ENCODE results near the gene NAA16. TPM values are rescaled to one million over a fixed set of nuclear protein-coding genes. Genes with fewer than 3 reads are reported as not detected.

The NAA16 gene
- total RNA-seq, 1 experiment from 2014 or later = 26.7 TPM

DNA sequence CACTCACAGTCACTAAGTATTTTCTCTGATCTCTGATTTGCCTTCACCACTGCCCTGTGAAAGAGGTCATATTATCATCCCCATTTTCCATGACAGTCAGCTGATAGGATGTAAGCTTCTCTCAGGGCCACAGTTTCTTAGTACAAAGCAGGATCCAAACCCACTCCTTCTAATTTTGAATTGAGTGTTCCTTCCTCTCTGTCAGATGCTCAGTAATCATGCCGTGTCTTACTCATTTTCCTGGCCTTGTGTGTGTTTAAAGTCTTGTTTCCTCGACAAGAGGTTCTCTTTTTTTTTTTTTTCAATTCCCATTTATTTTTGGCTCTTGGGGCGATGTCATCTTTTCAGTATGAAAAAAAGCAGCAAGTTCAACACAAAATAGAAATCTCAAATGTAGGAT, 72.3 kb downstream of the NAA16 start:
- H3K36me3 ChIP-seq (ENCODE audit: insufficient read depth, low read length) = no peaks in the 10 kb centered on the region
- H3K27me3 ChIP-seq (ENCODE audit: low read length) = no peaks in the 10 kb centered on the region
- no peak overlapping the region for H3K9ac ChIP-seq (ENCODE audit: low read length)
- H4K20me1 ChIP-seq (ENCODE audit: insufficient read depth, low read depth, low read length) = no peaks in the 10 kb centered on the region
- H3K9me2 ChIP-seq (replicated peaks; ENCODE audit: insufficient read depth, low read length) = no peaks in the 10 kb centered on the region
- no peaks in the 10 kb centered on the region for H3K79me2 ChIP-seq (ENCODE audit: low read length)
- H3K27ac ChIP-seq (ENCODE audit: low read length) = no peak overlapping the region
- no peak overlapping the region for H2AFZ ChIP-seq (ENCODE audit: low read length)
- DNase-seq = no peak
- H3K4me1 ChIP-seq (ENCODE audit: low read length) = peaks cover 8% of the 10 kb centered on the region
- no peak overlapping the region for H3K4me3 ChIP-seq (ENCODE audit: low read length)
- no peaks in the 10 kb centered on the region for H3K9me3 ChIP-seq (ENCODE audit: low read length)
- H3K4me2 ChIP-seq (ENCODE audit: low read depth, low read length, poor library complexity, severe bottlenecking) = no peak overlapping the region

DNA sequence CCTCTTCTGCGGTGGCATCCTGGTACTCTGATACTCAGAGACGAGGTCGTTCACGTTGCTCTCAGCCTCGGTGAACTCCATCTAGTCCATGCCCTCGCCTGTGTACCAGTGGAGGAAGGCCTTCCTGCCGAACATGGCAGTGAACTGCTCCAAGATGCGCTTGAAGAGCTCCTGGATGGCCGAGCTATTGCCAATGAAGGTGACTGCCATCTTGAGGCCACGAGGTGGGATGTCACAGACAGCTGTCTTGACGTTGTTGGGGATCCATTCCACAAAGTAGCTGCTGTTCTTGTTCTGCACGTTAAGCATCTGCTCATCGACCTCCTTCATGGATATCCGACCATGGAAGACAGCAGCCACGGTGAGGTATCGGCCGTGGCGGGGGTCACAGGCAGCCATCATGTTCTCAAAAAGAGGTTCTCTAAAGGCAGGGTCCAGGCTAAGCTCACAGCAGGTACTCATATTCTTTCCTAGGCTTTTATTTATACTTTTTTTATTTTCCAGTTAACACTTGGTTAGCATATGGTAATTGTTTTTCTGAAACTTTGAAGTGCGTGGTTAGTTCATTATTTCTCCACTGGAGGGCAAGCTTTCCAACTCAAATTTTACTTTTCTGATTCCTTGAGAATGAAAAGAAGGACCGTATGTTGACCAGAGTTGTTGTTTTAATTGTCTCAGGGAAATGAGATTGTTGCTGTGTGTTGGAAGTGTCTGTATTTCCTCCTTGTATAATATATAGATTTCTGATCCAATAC, 73.9 kb downstream of the NAA16 start:
- Histone ChIP-seq H3K36me3 (ENCODE audit: insufficient read depth, low read length) (no peaks in the 10 kb centered on the region), H3K79me2 (ENCODE audit: low read length) (no peaks in the 10 kb centered on the region), H3K9me3 (ENCODE audit: low read length) (no peaks in the 10 kb centered on the region), H3K4me1 (ENCODE audit: low read length) (peaks cover 8% of the 10 kb centered on the region), H4K20me1 (ENCODE audit: insufficient read depth, low read depth, low read length) (no peaks in the 10 kb centered on the region), H3K9ac (ENCODE audit: low read length) (no peak overlapping the region), H3K27me3 (ENCODE audit: low read length) (no peaks in the 10 kb centered on the region), H3K4me3 (ENCODE audit: low read length) (no peak overlapping the region), H3K27ac (ENCODE audit: low read length) (no peak overlapping the region), H3K4me2 (ENCODE audit: low read depth, low read length, poor library complexity, severe bottlenecking) (no peak overlapping the region), H3K9me2 (replicated peaks; ENCODE audit: insufficient read depth, low read length) (no peaks in the 10 kb centered on the region), H2AFZ (ENCODE audit: low read length) (no peak overlapping the region)
- DNase-seq = no peak

DNA sequence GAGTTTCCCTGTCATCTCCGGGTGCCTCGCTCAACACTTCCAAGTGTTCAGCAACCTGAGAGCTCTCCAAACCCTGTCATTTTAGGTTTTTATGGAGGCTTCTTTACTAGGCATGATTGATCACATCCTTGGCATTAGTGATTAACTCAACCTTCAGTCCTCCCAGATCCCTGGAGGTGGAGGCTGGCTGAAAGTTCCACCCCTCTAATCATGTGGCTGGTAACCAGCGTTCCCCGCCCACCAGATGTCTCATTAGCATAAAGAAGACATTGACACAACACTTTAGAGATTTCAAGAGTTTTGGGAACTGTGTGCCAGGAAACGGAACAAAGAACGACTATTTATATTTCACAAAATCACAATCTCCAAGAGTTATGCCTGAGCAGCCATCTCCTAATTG, 75.1 kb downstream of the NAA16 start:
- Histone ChIP-seq H3K27me3 (ENCODE audit: low read length) (no peaks in the 10 kb centered on the region), H3K9me2 (replicated peaks; ENCODE audit: insufficient read depth, low read length) (no peaks in the 10 kb centered on the region), H3K36me3 (ENCODE audit: insufficient read depth, low read length) (no peaks in the 10 kb centered on the region), H3K9ac (ENCODE audit: low read length) (no peak overlapping the region), H3K4me1 (ENCODE audit: low read length) (peaks cover 8% of the 10 kb centered on the region), H3K9me3 (ENCODE audit: low read length) (no peaks in the 10 kb centered on the region), H3K27ac (ENCODE audit: low read length) (no peak overlapping the region), H3K4me3 (ENCODE audit: low read length) (no peak overlapping the region), H2AFZ (ENCODE audit: low read length) (no peak overlapping the region), H3K79me2 (ENCODE audit: low read length) (no peaks in the 10 kb centered on the region), H3K4me2 (ENCODE audit: low read depth, low read length, poor library complexity, severe bottlenecking) (no peak overlapping the region), H4K20me1 (ENCODE audit: insufficient read depth, low read depth, low read length) (no peaks in the 10 kb centered on the region)
- no peak for DNase-seq

DNA sequence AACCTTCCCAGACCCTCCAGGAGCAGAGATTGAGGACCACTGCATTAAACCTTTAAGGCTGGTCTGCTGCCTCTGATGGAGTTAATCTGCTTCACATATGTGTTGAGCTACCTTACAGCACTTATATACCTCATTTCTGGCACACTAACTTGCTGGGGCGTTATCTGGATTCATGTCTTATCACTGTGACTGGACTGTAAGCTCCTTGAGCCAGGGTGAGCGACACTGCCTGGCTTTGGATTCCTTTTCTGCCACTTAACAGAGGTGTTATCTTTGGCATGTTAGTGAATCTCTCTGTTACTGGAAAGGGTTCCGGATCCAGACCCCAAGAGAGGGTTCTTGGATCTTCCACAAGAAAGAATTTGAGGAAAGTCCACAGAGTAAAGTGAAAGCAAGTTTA, 76.5 kb downstream of the NAA16 start:
- Histone ChIP-seq H2AFZ (ENCODE audit: low read length) (no peak overlapping the region), H3K36me3 (ENCODE audit: insufficient read depth, low read length) (no peaks in the 10 kb centered on the region), H3K4me2 (ENCODE audit: low read depth, low read length, poor library complexity, severe bottlenecking) (no peak overlapping the region), H3K27me3 (ENCODE audit: low read length) (no peaks in the 10 kb centered on the region), H3K9ac (ENCODE audit: low read length) (no peak overlapping the region), H4K20me1 (ENCODE audit: insufficient read depth, low read depth, low read length) (no peaks in the 10 kb centered on the region), H3K27ac (ENCODE audit: low read length) (no peak overlapping the region), H3K9me3 (ENCODE audit: low read length) (no peaks in the 10 kb centered on the region), H3K9me2 (replicated peaks; ENCODE audit: insufficient read depth, low read length) (no peaks in the 10 kb centered on the region), H3K4me1 (ENCODE audit: low read length) (peaks cover 1% of the 10 kb centered on the region; the same call in 1 of the 2 replicates), H3K4me3 (ENCODE audit: low read length) (no peak overlapping the region), H3K79me2 (ENCODE audit: low read length) (no peaks in the 10 kb centered on the region)
- no peak for DNase-seq

DNA sequence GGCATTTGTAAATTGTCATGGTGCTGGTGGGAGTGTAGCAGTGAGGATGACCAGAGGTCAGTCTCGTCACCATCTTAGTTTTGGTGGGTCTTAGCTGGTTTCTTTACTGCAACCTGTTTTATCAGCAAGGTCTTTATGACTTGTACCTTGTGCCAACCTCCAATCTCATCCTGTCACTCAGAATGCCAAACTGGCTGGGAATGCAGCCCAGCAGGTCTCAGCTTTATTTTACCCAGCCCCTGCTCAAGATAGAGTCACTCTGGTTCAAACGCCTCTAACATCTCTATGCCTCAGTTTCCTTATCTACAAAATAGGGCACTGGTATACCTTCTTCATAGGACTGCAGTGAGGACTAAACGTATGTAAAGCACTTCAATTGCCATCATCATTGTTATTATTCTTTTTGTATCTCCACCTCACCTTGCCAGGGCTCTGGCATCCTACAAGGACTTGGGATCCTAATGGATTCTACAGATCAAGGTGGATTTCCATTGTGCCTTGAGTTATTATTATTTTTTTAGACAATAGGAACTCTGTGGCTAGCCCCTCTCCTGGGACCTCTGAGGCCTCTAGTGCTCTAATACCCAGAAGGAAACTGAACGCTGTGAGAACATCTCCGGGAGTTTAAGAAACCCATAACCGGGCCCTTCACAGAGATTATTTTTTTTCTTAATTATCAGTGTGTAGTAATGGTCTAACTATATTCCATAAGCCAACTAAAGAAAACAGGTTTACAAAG, 77.2 kb downstream of the NAA16 start:
- no peak overlapping the region for H3K9ac ChIP-seq (ENCODE audit: low read length)
- DNase-seq = no peak

DNA sequence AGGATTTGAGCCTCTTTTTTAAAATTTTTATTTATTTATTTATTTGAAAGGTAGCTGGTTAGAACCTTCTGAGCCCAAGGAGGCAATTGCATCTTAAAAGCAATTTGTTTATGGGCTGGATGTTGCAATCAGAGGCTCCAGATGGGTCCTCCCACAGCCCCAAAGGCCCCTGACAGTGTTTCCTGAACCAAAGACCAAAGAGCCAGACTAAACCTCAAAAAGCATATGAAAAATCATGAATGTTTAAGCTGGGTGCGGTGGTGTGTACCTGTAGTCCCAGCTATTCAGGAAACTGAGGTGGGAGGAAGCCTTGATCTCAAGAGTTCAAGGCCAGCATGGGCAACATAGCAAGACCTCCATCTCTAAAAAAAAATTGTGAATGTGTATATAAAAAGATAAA, 78.5 kb downstream of the NAA16 start:
- Histone ChIP-seq H3K9ac (ENCODE audit: low read length) (no peak overlapping the region), H3K9me3 (ENCODE audit: low read length) (no peaks in the 10 kb centered on the region), H3K27me3 (ENCODE audit: low read length) (no peaks in the 10 kb centered on the region), H2AFZ (ENCODE audit: low read length) (no peak overlapping the region), H3K9me2 (replicated peaks; ENCODE audit: insufficient read depth, low read length) (no peaks in the 10 kb centered on the region), H3K27ac (ENCODE audit: low read length) (no peak overlapping the region), H3K4me3 (ENCODE audit: low read length) (no peak overlapping the region), H3K4me2 (ENCODE audit: low read depth, low read length, poor library complexity, severe bottlenecking) (no peak overlapping the region), H3K79me2 (ENCODE audit: low read length) (no peaks in the 10 kb centered on the region), H3K4me1 (ENCODE audit: low read length) (no peaks in the 10 kb centered on the region; the same call in 1 of the 2 replicates), H4K20me1 (ENCODE audit: insufficient read depth, low read depth, low read length) (no peaks in the 10 kb centered on the region), H3K36me3 (ENCODE audit: insufficient read depth, low read length) (no peaks in the 10 kb centered on the region)
- DNase-seq = no peak

More for the DNA sequence above, 77.2 kb downstream of the NAA16 start:
- Histone ChIP-seq H3K27ac (ENCODE audit: low read length) (no peak overlapping the region), H3K4me3 (ENCODE audit: low read length) (no peak overlapping the region), H3K27me3 (ENCODE audit: low read length) (no peaks in the 10 kb centered on the region), H2AFZ (ENCODE audit: low read length) (peak overlapping the region; percentile 41; the same call in 1 of the 2 replicates), H3K9me2 (replicated peaks; ENCODE audit: insufficient read depth, low read length) (no peaks in the 10 kb centered on the region), H3K36me3 (ENCODE audit: insufficient read depth, low read length) (no peaks in the 10 kb centered on the region), H4K20me1 (ENCODE audit: insufficient read depth, low read depth, low read length) (no peaks in the 10 kb centered on the region), H3K4me1 (ENCODE audit: low read length) (no peaks in the 10 kb centered on the region; the same call in 1 of the 2 replicates), H3K9me3 (ENCODE audit: low read length) (no peaks in the 10 kb centered on the region), H3K79me2 (ENCODE audit: low read length) (no peaks in the 10 kb centered on the region), H3K4me2 (ENCODE audit: low read depth, low read length, poor library complexity, severe bottlenecking) (no peak overlapping the region)

DNA sequence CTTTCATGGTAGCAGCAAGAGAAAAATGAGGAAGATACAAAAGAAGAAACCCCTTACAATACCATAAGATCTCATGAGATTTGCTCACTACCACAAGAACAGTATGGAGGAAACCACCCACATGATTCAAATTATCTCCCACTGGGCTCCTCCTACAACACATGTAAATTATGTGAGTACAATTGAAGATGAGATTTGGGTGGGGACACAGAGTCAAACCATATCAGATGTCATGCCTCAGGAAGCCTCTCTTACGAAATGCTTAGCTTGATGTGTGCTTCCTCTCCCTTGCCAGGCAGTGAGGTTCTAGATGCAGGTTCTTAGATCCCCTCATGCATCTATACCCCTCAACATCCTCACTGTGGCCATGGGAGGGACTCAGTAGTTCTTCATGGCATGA, 83.1 kb downstream of the NAA16 start:
- no peaks in the 10 kb centered on the region for H4K20me1 ChIP-seq (ENCODE audit: insufficient read depth, low read depth, low read length)
- no peaks in the 10 kb centered on the region for H3K27me3 ChIP-seq (ENCODE audit: low read length)
- no peak overlapping the region for H3K4me2 ChIP-seq (ENCODE audit: low read depth, low read length, poor library complexity, severe bottlenecking)
- H3K4me1 ChIP-seq (ENCODE audit: low read length) = no peaks in the 10 kb centered on the region
- no peaks in the 10 kb centered on the region for H3K36me3 ChIP-seq (ENCODE audit: insufficient read depth, low read length)
- H3K9me2 ChIP-seq (replicated peaks; ENCODE audit: insufficient read depth, low read length) = no peaks in the 10 kb centered on the region
- no peak for DNase-seq
- H3K9me3 ChIP-seq (ENCODE audit: low read length) = no peaks in the 10 kb centered on the region
- H3K4me3 ChIP-seq (ENCODE audit: low read length) = no peak overlapping the region
- H3K27ac ChIP-seq (ENCODE audit: low read length) = no peak overlapping the region
- no peak overlapping the region for H3K9ac ChIP-seq (ENCODE audit: low read length)
- H3K79me2 ChIP-seq (ENCODE audit: low read length) = no peaks in the 10 kb centered on the region
- no peak overlapping the region for H2AFZ ChIP-seq (ENCODE audit: low read length)

DNA sequence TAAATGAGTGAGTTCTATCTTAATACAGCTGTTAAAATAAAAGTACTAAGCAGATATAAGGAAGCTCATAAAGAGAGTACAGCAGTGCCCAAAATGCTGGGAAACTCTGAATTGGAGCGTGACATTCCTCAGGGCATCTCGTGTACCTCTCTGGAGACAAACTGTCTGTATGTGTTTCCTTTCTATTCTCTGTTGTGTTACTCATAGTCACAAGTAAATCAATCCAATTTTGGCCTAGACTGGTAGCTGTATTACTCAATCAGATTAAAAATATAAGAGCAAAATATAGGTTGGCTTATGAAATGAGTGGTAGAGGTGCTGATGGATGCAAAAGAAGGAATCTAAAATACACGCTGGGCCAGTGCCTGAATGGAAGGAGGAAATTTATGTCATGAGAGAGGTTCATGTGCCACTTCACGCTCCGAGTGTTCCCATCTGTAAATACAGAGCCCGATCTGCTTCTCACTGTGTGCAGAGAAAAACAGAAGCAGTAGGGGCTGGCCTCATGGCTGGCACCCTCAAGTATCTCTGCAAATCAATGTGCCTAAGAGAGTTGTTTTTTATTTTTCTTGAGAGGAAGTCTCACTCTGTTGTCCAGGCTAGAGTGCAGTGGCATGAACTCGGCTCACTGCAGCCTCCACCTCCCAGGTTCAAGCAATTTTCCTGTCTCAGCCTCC, 87.6 kb downstream of the NAA16 start:
- Histone ChIP-seq H3K36me3 (ENCODE audit: insufficient read depth, low read length) (no peaks in the 10 kb centered on the region), H3K9me3 (ENCODE audit: low read length) (no peaks in the 10 kb centered on the region), H3K9ac (ENCODE audit: low read length) (no peak overlapping the region), H3K27me3 (ENCODE audit: low read length) (no peaks in the 10 kb centered on the region), H4K20me1 (ENCODE audit: insufficient read depth, low read depth, low read length) (no peaks in the 10 kb centered on the region), H3K9me2 (replicated peaks; ENCODE audit: insufficient read depth, low read length) (no peaks in the 10 kb centered on the region), H3K4me3 (ENCODE audit: low read length) (no peak overlapping the region), H2AFZ (ENCODE audit: low read length) (no peak overlapping the region), H3K4me2 (ENCODE audit: low read depth, low read length, poor library complexity, severe bottlenecking) (no peak overlapping the region), H3K27ac (ENCODE audit: low read length) (no peak overlapping the region), H3K4me1 (ENCODE audit: low read length) (no peaks in the 10 kb centered on the region), H3K79me2 (ENCODE audit: low read length) (no peaks in the 10 kb centered on the region)
- no peak for DNase-seq
